ENCODE data around the gene CISH.

- TF ChIP-seq, protein P1, sequence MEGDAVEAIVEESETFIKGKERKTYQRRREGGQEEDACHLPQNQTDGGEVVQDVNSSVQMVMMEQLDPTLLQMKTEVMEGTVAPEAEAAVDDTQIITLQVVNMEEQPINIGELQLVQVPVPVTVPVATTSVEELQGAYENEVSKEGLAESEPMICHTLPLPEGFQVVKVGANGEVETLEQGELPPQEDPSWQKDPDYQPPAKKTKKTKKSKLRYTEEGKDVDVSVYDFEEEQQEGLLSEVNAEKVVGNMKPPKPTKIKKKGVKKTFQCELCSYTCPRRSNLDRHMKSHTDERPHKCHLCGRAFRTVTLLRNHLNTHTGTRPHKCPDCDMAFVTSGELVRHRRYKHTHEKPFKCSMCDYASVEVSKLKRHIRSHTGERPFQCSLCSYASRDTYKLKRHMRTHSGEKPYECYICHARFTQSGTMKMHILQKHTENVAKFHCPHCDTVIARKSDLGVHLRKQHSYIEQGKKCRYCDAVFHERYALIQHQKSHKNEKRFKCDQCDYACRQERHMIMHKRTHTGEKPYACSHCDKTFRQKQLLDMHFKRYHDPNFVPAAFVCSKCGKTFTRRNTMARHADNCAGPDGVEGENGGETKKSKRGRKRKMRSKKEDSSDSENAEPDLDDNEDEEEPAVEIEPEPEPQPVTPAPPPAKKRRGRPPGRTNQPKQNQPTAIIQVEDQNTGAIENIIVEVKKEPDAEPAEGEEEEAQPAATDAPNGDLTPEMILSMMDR (conservative IDR thresholded peaks at IDR 0.05; ENCODE audit: low read depth, low read length), result no peak
- TF ChIP-seq EZH2 (IDR thresholded peaks at IDR 0.05; ENCODE audit: low read length, unreplicated experiment) (no peak), EZH2phosphoT487 (IDR thresholded peaks at IDR 0.05; ENCODE audit: borderline replicate concordance, low read length) (no peak)
Measured at GRCh38 chr3:50575372-50575771, 36.2 kb downstream of the CISH start.

Measured in PC-3 (cell line).